Panc1 (cell line): Measurements from ENCODE around the gene NXPH2. TPM values are rescaled to one million over a fixed set of nuclear protein-coding genes. Genes with fewer than 3 reads are reported as not detected.

Experiments
- ATAC-seq: fragments of 200-7000 bp; cut with Tn5 transposase; 2 replicates; pipeline ENCODE4 v1.9.1; 2020; ENCODE audit warnings: mild to moderate bottlenecking, moderate library complexity
- BruUV-seq: library from RNA; stranded (reverse); fragments of 400-500 nt; replicated peaks from 2 replicates; lab custom pipeline; 2021; lab: Mats Ljungman, UMichigan
- CTCF ChIA-PET: fragments of 300-600 bp; sonication (Branson Sonifier 250); formaldehyde crosslinking; loops from one replicate; lab custom pipeline; 2022; ENCODE audit warnings: antibody characterized with exemption; lab: Charles Lee
- POLR2A ChIA-PET: fragments of 300-600 bp; sonication (Branson Sonifier 250); formaldehyde crosslinking; loops from one replicate; lab custom pipeline; 2022; ENCODE audit warnings: antibody characterized with exemption; lab: Charles Lee
- DNase-seq: peaks from one replicate; pipeline ENCODE4 v3.0.0-alpha.2; 2010; ENCODE audit warnings: low read depth, low spot score
- H3K27ac ChIP-seq: 2 replicates; pipeline ENCODE4 v1.5.1; 2011; ENCODE audit warnings: mild to moderate bottlenecking, low read length, inconsistent platforms
- H3K27me3 ChIP-seq: fragments of 200-500 bp; sonication (Bioruptor generic); 2 replicates; pipeline ENCODE4 v1.6.0; 2014; ENCODE audit warnings: low read length, inconsistent platforms; ENCODE audit not compliant: control insufficient read depth, insufficient read depth
- H3K36me3 ChIP-seq: fragments of 200-500 bp; sonication (Bioruptor generic); 2 replicates; pipeline ENCODE4 v1.5.1; 2014; ENCODE audit warnings: inconsistent platforms, mild to moderate bottlenecking, low read length, moderate library complexity; ENCODE audit not compliant: control insufficient read depth, insufficient read depth
- H3K4me1 ChIP-seq: 2 replicates; pipeline ENCODE4 v1.5.1; 2011; ENCODE audit warnings: inconsistent platforms, mild to moderate bottlenecking, low read length, moderate library complexity; ENCODE audit not compliant: control insufficient read depth, insufficient read depth
- H3K4me3 ChIP-seq, 2 experiments: 2 replicates each; pipeline ENCODE4 v1.5.1; 2011 to 2012; ENCODE audit warnings: low read depth in 2 of 2, low read length in 2 of 2, mild to moderate bottlenecking in 2 of 2, inconsistent platforms in 1 of 2, moderate library complexity in 1 of 2
- H3K9me3 ChIP-seq: fragments of 200-500 bp; sonication (Bioruptor generic); 2 replicates; pipeline ENCODE4 v1.5.1; 2014; ENCODE audit warnings: low read depth, mild to moderate bottlenecking, inconsistent platforms, low read length, moderate library complexity; ENCODE audit not compliant: control insufficient read depth, insufficient read depth
- POLR2AphosphoS5 ChIP-seq: IDR thresholded peaks from 2 replicates; pipeline ENCODE4 v1.6.1; 2012; ENCODE audit warnings: mild to moderate bottlenecking, low read depth, low read length, moderate library complexity
- SIN3A ChIP-seq: IDR thresholded peaks from 2 replicates; pipeline ENCODE4 v1.6.1; 2012; ENCODE audit warnings: low read depth, mild to moderate bottlenecking, low read length, moderate library complexity, borderline replicate concordance; ENCODE audit not compliant: insufficient read depth
- TCF7L2 ChIP-seq: IDR thresholded peaks from 2 replicates; pipeline ENCODE4 v1.6.1; 2011; ENCODE audit warnings: mild to moderate bottlenecking, low read depth, low read length, inconsistent platforms
- in situ Hi-C: cut with HindIII; loops from 2 replicates; pipeline ENCODE4 v1.10.0; 2016; ENCODE audit warnings: low sequenced_read_pairs, low pct_unique_long_range_greater_than_20kb
- intact Hi-C: fragments of 100-400 bp; cut with micrococcal nuclease; formaldehyde crosslinking; loops from one replicate; pipeline ENCODE4 v1.10.0; 2022; ENCODE audit not compliant: unreplicated experiment
- total RNA-seq: library from RNA; stranded (reverse); gene quantifications from one replicate; pipeline ENCODE4 v1.2.1, GENCODE V29; 2021; ENCODE audit not compliant: unreplicated experiment
- TF ChIP-seq, protein P1 (sequence below), 2 experiments: IDR thresholded peaks; 2 replicates each; pipeline ENCODE4 v1.6.1; 2011 to 2012; ENCODE audit warnings: low read depth in 2 of 2, control low read depth in 1 of 2, low read length in 1 of 2, mild to moderate bottlenecking in 1 of 2, moderate library complexity in 1 of 2; ENCODE audit not compliant: insufficient read depth in 1 of 2
- TF ChIP-seq, protein P2 (sequence below): fragments of 450-650 bp; IDR thresholded peaks from 2 replicates; pipeline ENCODE4 v1.5.1; 2017; ENCODE audit warnings: mild to moderate bottlenecking

Gene NXPH2
- total RNA-seq, 1 experiment from 2014 or later: 5.4 TPM

DNA sequence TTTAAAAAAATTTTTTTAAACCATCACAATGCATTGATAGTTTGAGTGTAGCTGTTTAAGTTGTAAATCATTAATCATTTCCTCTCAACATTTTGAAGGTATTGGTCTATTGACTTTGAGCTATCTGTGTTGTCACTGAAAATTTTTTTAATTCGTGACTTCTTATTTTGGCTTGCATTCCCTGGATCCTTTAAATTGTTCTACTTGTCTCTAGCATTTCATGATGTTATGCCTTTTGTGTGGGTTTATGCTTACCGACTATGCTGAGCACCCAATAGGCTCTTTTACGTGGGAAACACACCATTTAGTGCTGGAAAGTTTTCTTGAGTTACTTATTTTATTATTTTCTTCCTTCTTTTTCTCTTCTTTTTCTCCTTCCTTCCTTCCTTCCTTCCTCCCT is 31.2 kb upstream of the NXPH2 start:
- Histone ChIP-seq H3K4me1 (no peaks in the 10 kb centered on the region), H3K4me3 (no peak overlapping the region), H3K27ac (no peak overlapping the region), H3K36me3 (no peaks in the 10 kb centered on the region), H3K27me3 (no peaks in the 10 kb centered on the region; the same call in 1 of the 2 replicates), H3K9me3 (no peaks in the 10 kb centered on the region)
- ChIA-PET CTCF (no interaction called here), POLR2A (no interaction called here)
- no peak for DNase-seq
- intact Hi-C loops: no loop called here
- TF ChIP-seq, protein P1, sequence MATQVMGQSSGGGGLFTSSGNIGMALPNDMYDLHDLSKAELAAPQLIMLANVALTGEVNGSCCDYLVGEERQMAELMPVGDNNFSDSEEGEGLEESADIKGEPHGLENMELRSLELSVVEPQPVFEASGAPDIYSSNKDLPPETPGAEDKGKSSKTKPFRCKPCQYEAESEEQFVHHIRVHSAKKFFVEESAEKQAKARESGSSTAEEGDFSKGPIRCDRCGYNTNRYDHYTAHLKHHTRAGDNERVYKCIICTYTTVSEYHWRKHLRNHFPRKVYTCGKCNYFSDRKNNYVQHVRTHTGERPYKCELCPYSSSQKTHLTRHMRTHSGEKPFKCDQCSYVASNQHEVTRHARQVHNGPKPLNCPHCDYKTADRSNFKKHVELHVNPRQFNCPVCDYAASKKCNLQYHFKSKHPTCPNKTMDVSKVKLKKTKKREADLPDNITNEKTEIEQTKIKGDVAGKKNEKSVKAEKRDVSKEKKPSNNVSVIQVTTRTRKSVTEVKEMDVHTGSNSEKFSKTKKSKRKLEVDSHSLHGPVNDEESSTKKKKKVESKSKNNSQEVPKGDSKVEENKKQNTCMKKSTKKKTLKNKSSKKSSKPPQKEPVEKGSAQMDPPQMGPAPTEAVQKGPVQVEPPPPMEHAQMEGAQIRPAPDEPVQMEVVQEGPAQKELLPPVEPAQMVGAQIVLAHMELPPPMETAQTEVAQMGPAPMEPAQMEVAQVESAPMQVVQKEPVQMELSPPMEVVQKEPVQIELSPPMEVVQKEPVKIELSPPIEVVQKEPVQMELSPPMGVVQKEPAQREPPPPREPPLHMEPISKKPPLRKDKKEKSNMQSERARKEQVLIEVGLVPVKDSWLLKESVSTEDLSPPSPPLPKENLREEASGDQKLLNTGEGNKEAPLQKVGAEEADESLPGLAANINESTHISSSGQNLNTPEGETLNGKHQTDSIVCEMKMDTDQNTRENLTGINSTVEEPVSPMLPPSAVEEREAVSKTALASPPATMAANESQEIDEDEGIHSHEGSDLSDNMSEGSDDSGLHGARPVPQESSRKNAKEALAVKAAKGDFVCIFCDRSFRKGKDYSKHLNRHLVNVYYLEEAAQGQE (IDR thresholded peaks at IDR 0.05; ENCODE audit: insufficient read depth in 1 of 2, low read depth in 2 of 2, low read length in 1 of 2): no peak
- TF ChIP-seq SIN3A (no peak), TCF7L2 (no peak)
- TF ChIP-seq, protein P2, sequence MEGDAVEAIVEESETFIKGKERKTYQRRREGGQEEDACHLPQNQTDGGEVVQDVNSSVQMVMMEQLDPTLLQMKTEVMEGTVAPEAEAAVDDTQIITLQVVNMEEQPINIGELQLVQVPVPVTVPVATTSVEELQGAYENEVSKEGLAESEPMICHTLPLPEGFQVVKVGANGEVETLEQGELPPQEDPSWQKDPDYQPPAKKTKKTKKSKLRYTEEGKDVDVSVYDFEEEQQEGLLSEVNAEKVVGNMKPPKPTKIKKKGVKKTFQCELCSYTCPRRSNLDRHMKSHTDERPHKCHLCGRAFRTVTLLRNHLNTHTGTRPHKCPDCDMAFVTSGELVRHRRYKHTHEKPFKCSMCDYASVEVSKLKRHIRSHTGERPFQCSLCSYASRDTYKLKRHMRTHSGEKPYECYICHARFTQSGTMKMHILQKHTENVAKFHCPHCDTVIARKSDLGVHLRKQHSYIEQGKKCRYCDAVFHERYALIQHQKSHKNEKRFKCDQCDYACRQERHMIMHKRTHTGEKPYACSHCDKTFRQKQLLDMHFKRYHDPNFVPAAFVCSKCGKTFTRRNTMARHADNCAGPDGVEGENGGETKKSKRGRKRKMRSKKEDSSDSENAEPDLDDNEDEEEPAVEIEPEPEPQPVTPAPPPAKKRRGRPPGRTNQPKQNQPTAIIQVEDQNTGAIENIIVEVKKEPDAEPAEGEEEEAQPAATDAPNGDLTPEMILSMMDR: no peak
- ATAC-seq: no peak
- in situ Hi-C loops: no loop called here
- no TSS peak for BruUV-seq

DNA sequence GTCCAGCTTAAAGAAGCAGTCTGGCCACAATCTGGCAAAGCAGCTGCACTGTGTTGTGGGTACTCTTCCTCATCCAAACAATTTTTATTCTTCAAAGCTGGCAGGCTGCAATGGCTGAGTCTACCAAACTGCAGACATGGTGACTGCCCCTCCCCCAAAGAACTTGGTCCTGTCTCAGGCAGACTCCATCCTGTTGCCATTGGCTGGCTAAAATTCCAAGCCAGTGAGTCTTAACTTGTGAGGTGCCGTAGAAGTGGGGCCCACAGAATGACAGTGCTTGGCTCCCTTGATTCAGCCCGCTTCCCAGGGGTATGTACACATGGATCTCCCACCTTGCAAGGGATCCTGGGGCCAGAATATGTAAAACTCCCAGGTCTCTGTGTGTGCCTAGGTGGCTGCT is 14.5 kb upstream of the NXPH2 start:
- Histone ChIP-seq H3K9me3 (no peaks in the 10 kb centered on the region), H3K4me3 (no peak overlapping the region), H3K36me3 (no peaks in the 10 kb centered on the region), H3K27ac (no peak overlapping the region), H3K27me3 (no peaks in the 10 kb centered on the region), H3K4me1 (no peaks in the 10 kb centered on the region)
- ChIA-PET POLR2A (no interaction called here), CTCF (no interaction called here)
- BruUV-seq: no TSS peak
- TF ChIP-seq POLR2AphosphoS5: no peak
- no peak for TF ChIP-seq TCF7L2
- no peak for TF ChIP-seq SIN3A
- TF ChIP-seq, protein P2: no peak
- intact Hi-C loops (no loop called here), in situ Hi-C loops (no loop called here)
- DNase-seq (no peak), ATAC-seq (no peak)
